ENCODE results near the gene ABCB4.

ABCB4 gene

DNA sequence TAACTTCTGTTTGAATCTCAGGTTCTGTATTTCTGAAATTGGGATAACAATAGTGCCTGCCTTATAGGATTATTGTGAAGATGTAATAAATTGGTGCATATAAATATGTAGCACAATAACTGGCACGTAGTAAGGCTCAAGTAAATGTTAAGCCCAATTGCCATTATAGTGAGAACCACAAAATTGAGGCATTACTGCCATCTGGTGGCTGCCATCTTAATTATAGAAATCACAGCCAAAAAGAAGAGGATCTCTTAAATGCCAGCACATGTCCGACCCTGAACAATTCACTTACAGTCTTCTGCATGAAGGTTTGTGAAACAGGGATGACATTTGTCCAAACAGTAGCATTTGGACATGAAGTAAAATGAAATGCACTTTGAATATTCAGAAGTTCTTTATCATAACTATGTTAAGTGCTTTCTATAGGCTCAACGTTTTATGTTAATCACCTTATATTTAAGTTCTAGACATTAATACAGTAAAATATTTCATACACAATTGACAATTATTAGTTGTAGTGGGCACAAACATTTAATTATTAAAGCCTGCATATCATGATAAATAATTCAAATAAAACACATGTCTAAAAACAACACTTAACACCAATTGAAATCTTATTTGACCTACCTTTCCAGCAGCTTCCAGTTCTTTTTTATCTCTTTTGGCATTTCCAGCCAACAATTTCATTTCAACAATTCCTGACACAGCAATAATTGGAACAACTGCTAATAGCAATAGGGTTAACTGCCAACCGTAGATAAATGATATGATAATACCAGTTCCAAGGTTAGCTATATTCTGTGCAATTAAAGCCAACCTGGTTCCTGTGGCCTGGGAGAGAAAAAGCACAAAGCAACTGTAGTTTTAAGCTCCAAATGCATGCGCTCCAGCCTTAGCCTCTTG, 58.5 kb downstream of the ABCB4 start:
- peak in 8 of 14 donors; percentile 2 to 47 (median 18) for DNase-seq

GRCh38 chr7:87414794-87415188, 60.7 kb downstream of the ABCB4 start:
- DNase-seq: no peak

GRCh38 chr7:87413951-87414793, 61.3 kb downstream of the ABCB4 start:
- DNase-seq: peak in 1 of 14 donors; percentile 9

DNA sequence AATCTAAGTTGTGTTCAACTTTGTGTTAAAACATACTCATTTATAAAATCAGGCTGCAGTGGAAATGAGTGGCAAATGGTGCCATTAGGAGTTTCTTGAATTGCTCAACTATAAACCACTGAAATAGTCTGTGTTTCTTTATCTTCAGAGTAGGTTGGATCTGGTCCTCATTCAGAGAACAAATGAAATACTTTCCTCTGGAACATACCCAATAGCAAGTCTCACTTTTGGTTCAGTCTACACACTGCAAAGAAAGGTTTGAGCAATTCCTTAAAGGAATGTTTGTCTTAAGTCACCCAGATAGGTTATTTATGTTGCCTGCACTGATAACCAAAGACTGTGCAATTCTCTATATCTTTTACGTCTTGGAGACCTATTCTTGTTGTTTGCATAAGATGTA, 62.5 kb downstream of the ABCB4 start:
- no peak for DNase-seq

DNA sequence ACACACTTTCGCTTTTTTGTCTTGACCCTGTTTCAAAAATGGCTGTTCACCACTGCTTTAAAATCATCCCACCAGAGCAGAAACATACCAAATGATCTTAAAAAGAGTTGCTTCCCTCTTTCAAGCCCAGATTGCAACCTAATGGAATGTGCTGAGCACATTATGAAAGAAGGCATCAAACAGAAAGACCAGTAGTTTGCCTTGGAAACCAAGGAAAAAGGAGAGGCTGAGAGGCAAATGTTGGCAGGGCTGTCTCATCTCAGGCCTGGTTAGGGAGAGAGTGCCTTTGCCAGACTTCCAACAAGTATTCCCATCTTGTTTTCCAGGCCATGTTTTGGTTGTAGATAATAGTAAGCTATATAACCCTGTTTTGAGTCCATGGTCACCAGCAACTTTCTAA, 64.3 kb downstream of the ABCB4 start:
- DNase-seq: no peak

- no peak for DNase-seq
Observed at GRCh38 chr7:87404674-87405073, 70.8 kb downstream of the ABCB4 start.

DNA sequence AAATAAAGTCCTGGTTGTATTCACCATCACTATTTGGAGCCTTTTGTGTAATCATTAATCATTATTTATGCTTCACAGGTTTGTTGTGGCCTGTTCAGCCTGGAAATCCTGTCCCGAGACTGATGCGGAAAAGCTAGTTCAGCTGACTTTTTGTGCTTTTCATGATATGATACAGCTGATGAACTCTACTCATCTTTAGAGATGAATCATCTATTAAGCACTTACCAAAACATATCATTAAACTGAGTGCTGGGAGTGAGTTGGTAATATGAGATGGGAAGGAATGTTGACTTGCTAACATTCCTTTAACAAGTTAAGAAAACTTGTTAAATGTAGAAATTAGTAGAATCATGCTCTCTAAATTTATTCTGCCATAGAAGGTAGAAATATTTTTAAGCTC, 77.0 kb downstream of the ABCB4 start:
- no peak for DNase-seq

GRCh38 chr7:87395442-87396020, 79.9 kb downstream of the ABCB4 start:
- DNase-seq: no peak

DNA sequence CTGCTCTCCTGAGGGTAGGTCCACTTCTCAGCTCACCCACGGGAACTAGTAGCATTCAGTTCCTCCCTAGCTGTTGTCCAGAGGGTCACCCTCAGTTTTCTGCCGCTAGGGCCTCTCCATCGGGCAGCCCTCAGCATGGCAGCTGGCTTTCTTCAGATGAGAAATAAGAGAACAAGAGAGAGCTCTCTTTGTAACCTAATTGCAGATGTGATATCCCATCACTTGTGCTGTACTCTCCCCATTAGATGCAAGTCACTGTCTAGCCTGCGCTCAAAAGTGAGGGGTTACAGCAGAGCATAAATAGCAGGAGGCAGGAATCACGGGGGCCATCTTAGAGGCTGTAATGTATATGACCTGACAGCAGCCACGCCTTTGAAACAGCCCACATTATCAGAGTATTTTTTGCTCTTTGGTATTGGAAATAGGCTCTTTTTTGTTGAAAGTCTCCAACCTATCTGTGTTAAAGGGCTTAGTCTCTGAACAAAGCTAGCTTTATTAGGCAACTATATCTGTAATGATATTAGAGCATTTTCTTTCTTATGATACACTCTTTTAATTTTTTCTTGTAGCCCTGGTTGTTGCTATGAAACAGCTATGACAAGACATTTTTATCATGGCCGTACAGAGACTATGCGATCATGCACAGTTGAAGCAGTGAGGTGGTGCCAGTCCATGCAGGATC, 84.3 kb downstream of the ABCB4 start:
- no peak for DNase-seq

DNA sequence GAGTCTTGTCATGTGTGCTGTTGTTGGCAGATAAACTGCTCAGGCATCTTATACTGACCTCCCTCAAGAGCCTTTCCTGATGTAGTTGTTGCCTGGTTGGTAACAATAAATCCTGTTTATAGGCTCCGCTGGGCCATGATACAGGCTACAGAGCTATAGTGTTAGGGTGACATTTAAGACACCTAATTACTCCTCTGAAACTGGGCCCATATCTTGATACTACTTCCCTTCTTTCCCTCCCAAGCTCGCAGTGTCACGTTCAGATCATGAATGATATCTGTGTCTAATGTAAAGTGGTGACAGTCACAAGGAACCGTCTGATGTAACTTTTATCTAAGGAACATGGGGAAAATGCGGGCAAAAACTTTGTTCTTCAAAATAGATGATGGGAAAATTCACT, 94.6 kb downstream of the ABCB4 start:
- DNase-seq: no peak

- DNase-seq: no peak
Observed at GRCh38 chr7:87375662-87376435, 99.6 kb downstream of the ABCB4 start.

- DNase-seq: no peak
Observed at GRCh38 chr7:87370660-87371180, 104.8 kb downstream of the ABCB4 start.

DNA sequence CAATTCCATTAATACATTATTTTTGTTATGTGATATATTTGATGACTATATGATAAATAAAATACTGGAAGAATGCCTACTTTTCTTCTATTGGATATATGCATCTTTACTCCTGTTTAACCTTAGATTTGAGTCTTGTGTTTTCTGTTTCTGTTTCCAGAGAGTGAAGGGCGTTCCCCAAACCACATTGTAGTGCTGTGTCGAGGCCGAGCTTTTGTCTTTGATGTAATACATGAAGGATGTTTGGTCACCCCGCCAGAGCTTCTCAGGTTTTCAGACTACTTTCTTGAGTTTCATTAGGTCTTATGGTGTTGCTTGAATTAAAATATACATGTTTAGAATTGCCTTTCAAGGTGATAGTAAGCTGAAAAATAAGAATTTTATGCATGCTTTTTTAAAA, 106.3 kb downstream of the ABCB4 start:
- DNase-seq: no peak

GRCh38 chr7:87364246-87364645, 111.2 kb downstream of the ABCB4 start:
- no peak for DNase-seq

- no peak for DNase-seq
Observed at GRCh38 chr7:87363342-87363741, 112.1 kb downstream of the ABCB4 start.

DNA sequence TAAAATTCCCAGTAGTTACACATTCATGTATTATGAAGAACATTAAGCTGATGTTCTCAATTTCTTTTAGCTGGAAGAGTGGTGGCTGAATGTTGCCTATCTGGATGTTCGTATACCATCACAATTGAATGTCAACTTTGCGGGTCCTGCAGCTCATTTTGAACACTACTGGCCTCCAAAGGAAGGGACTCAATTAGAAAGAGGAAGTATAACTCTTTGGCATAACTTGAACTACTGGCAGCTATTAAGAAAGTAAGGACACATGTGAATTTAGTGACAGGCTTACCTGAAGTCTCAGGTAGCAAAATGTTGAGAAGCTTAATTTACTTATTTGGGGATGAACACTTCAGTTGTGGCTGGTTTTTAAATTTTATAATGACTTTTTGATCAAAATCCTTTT, 114.2 kb downstream of the ABCB4 start:
- no peak for DNase-seq

DNA sequence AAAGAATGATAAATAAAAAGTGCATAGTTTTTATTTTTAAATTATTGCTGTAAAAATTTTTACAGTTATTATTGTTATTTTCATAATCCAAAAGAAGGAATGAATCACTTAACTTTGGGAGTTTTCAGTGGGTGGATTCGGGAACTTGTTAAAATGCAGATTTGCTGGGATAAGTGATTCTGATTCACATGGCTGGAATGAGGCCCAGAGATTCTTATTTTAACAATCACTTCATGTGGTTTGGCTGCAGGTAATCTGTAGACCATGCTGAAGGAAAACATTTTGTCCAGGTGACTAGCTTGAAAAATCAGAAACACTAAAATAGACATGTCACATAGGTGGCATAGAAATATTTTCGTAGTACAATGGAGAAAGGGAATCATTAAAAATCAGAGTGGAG, 116.1 kb downstream of the ABCB4 start:
- no peak for DNase-seq

DNA sequence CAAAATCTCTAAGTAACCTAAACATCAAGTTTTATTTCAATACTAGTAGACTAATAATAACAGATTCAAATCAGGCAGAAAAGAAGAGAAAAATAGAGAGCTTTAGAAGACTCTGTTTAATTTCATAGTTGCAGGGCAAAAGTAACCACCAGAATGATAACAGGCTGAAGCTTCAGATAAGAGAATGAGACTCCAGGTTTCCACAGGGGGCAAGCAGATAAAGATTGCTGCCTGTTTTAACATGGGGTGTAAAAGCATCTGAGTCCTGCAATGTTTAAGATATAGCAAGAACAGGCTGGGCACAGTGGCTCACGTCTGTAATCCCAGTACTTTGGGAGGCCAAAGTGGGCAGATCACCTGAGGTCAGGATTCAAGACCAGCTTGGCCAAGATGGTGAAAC, 119.0 kb downstream of the ABCB4 start:
- no peak for DNase-seq

DNA sequence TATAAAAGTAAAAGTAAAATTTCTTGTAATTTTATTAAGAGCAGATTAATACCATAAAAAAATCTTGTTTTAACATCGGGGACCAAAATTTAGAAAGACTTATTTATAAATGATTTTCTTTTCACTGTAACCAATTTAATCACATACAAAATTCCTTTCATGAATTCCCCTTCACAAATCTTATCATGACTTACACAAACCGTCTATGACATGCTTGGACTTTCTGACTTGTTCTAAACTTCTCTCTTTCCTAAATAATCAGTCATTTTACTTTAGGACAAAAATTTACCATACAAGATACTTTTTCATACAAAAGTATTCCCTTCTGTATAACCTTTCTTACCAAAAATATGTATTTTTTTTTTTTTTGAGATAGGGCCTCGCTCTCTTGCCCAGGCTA, 120.7 kb downstream of the ABCB4 start:
- no peak for DNase-seq

Measured in C1 segment of cervical spinal cord (tissue), 14 donors.